ENCODE results near the gene COG6.

GRCh38 chr13:39682788-39683187, 27.3 kb downstream of the COG6 start:
- TF ChIP-seq EZH2phosphoT487 (IDR thresholded peaks at IDR 0.05; ENCODE audit: insufficient read depth, low read depth) (no peak), EZH2 (IDR thresholded peaks at IDR 0.05; ENCODE audit: insufficient read depth, poor library complexity, severe bottlenecking) (no peak)

Measured in GM23248 (cell line).